CD4-positive, alpha-beta T cell treated with Interleukin-4 for 1 hour (primary cell): ENCODE data around the gene NBPF4.
"Not testable (repeated sequence)": the region's sequence is repeated elsewhere in the genome, so short reads cannot be mapped to it uniquely, and the experiment has no call there.

Source experiments
- DNase-seq, 2 donors: peaks; one replicate each; pipeline ENCODE4 v3.0.0-alpha.2; 2020 to 2022

The NBPF4 gene, protein sequence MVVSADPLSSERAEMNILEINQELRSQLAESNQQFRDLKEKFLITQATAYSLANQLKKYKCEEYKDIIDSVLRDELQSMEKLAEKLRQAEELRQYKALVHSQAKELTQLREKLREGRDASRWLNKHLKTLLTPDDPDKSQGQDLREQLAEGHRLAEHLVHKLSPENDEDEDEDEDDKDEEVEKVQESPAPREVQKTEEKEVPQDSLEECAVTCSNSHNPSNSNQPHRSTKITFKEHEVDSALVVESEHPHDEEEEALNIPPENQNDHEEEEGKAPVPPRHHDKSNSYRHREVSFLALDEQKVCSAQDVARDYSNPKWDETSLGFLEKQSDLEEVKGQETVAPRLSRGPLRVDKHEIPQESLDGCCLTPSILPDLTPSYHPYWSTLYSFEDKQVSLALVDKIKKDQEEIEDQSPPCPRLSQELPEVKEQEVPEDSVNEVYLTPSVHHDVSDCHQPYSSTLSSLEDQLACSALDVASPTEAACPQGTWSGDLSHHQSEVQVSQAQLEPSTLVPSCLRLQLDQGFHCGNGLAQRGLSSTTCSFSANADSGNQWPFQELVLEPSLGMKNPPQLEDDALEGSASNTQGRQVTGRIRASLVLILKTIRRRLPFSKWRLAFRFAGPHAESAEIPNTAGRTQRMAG

DNA sequence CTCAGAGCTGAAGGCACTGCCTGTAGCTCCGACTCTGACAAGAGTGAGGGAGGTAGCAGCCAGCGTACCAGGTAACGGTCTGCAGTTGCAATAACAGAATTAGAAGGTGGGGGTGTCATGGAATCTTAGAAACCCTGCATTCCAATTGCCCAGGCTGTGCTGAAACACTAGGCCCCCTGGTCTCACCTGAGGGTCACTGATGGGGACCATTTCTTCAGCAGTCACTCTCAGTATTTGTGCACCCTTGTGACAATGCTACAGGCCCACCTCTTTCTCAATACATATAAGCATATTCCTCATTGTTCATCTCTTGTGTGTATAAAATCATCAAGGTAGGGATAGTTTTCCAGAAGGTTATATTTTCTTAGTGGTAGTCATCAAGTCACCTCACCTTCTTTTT is at the start of gene NBPF4:
Gene NBPF4 (minus strand): TSS at position 101 of the 400 bp plus-strand sequence. CDS start 315 bp downstream, outside the sequence.
- DNase-seq: not testable (repeated sequence)

DNA sequence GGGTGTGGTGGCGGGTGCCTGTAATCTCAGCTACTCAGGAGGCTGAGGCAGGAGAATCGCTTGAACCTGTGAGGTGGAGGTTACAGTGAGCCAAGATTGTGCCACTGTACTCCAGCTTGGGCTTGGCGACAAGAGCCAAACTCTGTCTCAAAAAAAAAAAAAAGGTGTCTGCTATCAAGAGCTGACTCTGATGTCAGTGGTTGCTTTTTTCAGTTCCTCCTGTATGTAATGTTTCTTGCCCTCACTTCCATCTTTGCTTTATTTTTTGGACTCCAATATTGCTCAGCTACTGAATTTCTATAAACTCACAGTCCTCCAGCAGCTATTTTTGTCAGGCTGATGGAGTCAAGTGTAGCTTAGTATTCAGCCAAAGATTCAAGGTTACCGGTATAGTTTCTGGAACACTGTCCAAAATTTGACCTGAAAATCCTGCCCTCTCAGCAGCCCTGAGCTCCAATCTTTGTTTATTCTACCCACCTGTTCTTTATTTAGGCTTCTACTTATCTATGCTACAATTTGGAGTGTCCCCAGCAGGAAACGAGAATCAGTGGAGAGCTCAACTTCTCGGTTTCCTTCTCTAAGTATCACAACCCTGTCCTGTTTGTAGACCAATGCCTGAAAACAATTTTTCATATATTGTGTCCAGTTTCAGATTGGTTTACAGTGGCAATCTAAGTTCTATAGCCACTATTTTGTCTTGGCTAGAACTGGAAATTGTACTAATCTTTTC is 38.8 kb upstream of the NBPF4 start:
- not testable (repeated sequence) for DNase-seq

DNA sequence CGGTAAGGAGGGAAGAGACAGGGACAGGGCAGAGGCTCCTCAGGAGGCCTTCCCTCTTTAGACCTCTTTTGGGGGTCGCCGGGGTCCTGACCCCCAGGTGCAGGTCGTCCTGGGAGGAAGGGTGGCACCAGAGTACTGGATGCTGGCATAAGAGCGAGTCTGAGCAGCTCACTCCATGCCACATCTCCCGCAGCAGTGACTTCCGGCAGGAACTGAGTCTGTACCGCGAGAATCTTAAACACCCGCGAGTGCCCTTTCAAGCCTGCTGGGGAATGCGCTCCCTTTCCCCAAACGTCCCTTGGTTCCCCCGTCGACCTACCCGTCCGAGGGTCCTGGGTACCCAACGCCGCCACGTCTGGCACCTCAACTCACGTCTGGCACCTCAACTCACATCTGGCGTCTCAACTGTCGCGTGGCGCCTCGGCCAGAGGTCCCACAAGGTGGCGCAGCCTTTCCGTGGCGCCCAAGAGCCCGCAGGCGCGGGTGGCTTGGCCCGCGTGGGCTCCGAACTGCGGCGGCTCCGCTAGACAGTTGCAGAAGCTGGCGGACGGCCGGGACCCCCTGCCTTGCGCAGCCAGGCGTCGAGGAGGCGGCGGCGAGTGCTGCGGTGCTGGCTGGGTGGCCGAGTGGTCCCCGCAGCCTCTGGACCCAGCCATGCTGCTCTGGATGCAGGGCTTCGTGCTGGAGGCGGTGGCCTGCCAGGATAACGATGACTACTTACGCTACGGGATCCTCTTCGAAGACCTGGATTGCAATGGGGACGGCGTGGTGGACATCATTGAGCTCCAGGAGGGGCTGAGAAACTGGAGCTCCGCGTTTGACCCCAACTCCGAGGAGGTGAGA is 28.8 kb upstream of the NBPF4 start:
- DNase-seq: not testable (repeated sequence)

DNA sequence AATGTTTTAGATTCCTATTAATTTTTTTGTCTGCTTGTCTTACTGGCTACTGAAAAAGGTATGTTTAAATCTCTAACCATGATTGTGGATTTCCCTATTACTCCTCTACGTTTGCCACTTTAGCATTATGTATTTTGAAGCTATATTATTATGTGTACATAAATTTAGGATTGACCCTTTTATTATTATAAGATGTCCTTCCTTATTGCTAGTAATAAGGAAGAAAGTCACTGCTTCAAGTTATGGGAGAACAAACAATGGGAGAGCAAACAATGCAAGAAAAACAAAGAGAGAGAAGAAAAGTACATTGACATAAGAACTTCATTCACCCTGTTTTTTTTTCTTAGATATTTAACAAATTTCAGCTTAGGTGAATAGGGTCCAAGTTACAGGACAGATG is 23.2 kb upstream of the NBPF4 start:
- DNase-seq: not testable (repeated sequence)

DNA sequence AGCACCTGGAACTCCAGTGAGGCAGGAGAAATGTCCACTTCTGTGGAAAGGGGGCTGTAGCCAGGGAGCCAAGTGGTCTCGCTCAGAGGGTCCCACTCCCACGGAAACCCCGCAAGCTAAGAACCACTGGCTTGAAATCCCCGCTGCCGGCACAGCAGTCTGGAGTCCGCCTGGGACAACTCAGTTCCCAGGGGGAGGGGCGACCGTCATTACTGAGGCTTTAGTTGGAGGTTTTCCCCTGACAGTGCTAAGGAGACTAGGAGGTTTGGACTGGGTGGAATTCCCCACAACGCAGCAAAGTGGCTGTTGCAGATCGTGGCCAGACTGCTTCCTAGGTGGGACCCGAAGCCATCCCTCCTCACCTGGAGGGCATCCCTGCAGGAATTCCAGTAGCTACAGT is 18.1 kb upstream of the NBPF4 start:
- not testable (repeated sequence) for DNase-seq

DNA sequence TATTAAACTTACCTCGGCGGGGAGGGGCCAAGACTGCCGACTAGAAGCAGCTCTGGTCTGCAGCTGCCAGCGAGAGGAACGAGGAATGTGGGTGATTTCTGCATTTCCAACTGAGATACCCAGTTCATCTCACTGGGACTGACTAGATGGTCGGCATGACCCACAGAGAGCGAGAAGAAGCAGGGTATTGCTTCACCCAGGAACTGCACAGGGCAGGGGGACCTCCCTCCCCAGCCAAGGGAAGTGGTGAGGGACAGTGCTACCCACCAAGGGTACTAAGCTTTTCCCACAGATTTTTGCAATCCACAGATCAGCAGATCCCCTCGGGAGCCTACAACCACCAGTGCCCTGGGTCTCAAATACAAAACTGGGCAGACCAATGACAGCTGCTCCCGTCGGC is 17.6 kb upstream of the NBPF4 start:
- not testable (repeated sequence) for DNase-seq

DNA sequence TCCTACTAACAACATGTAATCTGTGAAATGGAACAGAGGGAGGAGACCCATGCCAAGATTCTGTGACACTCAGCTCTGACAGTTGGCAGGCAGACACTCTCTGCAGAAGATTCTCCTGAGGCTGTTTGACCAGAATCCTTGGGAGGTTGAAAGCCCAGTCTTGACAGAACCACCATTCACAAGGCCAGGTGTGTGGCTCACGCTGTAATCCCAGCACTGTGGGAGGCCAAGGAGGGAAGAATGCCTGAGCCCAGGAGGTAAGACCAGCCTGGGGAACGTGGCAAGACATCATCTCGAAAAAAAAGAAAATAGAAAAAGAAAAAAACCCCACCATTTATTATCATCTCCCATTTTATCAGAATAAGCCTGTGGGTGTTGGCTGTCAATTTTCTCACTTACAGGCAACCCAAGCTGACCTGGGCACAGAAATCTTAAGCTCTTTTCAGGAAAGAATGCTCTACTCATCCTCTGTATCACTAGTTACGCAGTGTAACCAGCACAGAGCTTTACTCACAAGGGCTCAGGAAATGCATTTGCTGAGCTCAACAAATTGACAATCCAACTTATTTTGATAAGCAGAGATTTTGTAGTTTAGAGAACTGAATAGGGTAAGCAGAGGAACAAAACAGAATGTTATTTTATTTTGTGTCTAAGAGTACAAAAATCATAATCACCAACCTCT is 16.8 kb upstream of the NBPF4 start:
- not testable (repeated sequence) for DNase-seq

DNA sequence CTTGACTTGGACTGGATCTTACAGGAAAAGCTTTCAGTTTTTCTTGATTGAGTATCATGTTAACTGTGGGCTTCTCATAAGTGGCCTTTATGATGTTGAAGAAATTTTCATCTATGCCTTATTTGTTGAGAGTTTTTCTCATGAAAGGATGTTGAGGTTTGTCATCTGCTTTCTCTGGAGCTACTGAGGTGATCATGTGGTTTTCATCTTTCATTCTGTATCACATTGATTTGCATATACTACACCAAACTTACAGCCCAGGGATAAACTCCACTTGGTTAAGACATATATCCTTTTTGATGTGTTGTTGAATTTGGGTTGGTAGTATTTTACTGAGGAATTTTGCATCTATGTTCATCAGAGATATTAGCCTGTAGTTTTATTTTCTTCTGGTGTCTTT is 11.6 kb upstream of the NBPF4 start:
- not testable (repeated sequence) for DNase-seq

DNA sequence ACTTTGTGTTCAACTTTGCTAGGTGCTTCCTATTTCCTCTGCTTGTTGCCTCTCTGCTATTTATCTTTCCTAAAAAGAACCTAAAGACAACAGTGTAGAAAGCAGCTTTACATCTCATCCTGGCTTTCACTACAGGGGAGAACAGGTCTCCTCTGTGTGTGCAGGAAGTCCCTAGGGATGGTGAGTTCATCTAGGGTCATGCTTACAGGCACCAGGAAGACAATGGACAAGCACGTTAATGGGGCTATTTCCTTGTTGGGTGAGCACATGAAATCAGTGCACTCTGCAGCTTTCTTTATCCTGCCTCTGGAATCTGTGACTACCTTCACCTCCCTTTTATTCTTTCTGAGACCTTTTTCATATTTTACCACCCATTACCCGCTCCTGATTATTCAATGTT is 4.5 kb downstream of the NBPF4 start:
- not testable (repeated sequence) for DNase-seq

DNA sequence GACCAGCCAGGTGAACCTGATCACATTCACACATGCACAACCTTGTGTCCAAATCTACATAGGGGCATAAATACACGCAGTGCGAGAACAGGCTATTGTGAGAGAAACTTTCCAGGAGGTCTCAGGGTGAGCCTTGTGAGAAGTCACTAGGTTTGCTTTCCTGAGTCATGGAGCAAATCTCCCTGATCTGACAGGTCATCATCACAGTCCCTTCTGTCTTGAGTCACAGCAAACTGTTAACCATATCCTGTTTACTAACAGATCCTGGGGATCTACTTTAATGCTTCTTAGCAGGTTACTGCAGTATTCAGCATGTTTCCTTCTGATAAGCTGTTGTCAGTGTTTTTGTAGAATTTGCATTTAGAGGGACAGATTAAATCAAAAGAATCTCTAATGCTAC is 8.6 kb downstream of the NBPF4 start:
- not testable (repeated sequence) for DNase-seq

DNA sequence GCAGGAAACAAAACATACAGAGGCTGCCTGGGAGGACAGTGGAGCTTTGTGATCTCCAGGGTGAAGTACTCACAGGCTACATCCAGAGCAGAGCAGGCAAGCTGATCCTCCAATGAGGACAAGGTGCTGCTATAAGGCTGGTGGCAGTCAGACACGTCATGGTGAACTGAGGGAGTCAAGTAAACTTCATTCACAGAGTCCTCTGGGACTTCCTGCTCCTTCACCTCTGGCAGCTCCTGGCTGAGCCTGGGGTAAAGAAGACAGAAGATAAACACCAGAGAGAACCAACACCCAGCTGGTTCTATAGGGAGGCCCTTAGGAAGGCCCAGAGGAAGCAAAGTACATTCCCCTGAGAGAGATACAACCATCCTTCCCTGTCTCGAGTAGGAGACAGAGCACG is 11.7 kb downstream of the NBPF4 start:
- DNase-seq: not testable (repeated sequence)

DNA sequence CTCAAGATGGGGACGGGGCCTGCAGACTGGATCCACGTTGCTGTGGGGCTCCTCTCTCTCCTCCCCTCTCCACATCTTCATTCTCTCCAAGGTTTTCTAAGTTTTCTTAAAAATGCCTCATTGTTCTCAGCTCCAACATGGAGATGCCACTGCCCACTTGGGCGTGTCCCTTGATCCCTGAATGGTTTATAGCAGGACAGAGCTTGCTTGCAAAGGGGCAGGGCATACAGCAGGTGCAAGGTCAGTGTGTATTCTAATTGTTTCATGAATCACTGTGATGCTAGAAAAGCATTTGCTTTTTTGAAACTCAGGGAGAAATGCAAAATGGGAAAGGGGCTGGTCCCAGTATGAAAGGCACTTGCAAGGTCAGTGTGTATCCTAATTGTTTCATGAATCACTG is 13.9 kb downstream of the NBPF4 start:
- DNase-seq: not testable (repeated sequence)

DNA sequence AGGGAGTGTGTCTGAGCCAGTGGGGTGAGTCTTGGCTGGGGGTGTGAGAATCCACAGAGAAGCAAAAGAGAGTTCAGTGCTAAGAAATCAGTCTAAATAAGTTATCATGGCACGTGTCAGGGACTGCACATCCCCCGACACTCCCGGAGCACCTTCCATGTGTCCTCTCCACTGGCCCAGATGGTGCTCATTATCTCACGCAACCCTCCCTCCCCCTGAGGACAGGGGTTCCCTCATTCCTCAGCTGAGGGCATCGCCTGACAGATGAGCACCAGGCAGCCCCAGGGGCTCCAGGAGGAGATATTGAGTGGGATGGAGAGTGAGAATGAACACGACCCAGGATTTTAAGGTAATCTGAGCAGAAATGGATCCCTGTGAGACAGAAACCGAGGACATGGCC is 16.1 kb downstream of the NBPF4 start:
- DNase-seq: not testable (repeated sequence)

DNA sequence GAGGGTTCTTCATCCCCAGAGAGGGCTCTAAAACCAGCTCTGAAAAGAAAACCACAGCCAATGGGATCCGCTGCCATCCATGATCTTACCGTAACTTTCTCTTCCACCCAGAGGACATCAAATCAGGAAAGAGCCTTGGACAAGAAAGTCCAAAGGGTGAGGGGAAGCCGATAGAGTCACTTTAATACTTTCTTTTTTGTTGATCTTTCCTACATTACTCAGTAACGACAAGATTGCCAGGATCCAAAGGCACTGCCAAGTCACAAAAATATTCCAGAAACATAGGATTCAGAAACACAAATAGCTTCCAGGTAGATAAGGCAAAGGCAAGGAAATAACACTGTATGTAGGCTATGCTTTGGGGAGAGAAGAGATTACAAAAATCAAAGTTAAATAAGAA is 17.0 kb downstream of the NBPF4 start:
- not testable (repeated sequence) for DNase-seq

DNA sequence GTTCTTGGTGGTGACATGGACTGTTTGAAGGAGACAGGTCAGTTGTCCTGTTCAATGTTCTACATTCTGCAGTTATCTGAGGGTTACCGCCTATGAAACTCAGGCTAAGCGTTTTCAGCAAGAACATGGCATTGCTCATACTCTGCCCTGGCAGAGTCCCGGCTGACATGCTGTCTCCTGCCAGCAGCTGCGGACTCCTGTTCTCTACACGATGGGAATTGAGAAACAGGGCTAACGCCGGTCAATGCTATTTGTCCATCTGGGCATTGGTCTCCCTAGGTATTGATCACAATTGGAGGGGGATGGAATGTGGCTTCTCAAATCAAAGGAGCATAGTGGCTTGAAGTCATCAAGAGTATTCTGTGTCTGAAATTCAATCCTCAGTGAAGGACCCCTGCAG is 20.6 kb downstream of the NBPF4 start:
- not testable (repeated sequence) for DNase-seq

DNA sequence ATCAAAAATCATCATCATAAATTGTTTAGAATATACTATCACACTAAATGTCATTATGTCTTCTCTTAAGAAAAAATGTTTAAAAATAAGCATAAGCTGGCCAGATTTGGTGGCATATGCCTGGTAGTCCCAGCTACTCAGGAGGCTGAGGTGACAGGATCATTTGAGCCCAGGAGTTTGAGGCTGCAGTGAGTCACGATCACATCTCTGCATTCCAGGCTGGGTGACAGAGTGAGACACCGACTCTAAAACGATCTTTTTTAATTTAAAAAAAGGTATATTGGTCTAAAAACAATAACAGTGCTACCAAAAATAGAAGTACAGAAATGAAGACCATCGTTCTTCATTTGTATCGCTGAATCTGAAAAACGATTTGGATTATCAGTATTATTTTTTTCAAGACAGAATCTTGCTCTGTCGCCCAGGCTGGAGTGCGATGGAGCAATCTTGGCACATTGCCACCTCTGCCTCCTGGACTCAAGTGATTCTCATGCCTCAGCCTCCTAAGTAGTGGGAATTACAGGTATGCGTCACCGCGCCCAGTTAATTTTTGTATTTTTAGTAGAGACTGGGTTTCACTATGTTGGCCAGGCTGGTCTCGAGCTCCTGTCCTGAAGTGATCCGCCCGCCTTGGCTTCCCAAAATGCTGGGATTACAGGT is 26.2 kb downstream of the NBPF4 start:
- not testable (repeated sequence) for DNase-seq

DNA sequence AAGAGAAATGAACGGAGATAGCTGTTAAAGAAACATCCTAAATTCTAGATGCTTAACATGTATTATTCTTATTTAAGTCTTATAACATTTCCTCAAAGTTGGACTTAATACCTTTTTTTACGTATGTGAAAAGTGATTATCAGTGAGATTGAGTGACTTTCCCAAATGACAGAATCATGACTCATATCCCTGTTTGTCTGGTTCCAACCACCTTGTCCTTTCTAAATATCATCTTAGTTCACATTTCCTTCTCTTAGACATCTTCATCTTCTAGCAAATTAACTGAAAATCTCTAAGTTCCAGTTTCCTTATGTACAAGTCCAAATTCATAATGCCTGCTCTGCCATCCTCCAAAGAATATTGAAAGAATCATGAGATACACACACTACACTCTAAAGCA is 26.9 kb downstream of the NBPF4 start:
- DNase-seq: not testable (repeated sequence)

DNA sequence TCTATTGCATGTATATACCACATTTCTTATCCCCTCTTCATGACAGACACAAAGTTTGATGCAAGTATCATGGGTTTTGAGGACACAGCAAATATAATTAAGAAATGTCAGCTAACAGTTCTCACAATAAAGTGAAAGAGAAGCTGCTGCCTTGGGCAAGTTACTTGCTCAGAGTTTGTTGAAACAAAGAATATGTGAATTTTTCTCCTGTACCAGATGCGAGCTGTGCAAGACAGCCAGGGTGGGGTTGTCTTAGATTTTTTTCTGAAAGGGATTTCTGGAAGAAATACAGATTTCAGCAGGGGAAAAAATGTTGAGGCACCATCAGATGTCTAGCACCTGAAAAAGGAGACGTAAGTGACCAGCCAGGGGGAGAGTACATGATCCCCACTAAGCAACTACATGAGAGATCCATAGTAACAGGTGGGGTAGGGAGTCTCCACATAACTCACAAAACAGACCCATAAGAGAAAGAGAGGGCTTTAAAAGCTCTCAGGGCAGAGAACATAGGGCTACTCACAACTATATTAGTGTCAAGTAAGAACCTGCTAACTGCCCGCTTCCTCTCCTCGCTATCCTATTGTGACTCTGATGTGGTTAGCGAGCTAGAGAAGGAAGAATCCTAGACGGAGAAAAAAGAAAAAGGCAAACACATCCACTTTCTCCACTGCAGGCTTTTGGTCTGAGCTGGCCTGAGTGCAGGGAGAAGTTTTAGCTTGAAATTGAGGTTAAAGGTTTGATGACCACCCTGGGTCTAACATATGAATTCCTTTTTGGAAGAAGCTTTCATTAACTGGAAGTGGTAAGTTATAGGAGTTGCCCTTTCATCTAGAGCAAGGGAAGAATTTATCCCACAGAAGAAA is 27.6 kb downstream of the NBPF4 start:
- not testable (repeated sequence) for DNase-seq

DNA sequence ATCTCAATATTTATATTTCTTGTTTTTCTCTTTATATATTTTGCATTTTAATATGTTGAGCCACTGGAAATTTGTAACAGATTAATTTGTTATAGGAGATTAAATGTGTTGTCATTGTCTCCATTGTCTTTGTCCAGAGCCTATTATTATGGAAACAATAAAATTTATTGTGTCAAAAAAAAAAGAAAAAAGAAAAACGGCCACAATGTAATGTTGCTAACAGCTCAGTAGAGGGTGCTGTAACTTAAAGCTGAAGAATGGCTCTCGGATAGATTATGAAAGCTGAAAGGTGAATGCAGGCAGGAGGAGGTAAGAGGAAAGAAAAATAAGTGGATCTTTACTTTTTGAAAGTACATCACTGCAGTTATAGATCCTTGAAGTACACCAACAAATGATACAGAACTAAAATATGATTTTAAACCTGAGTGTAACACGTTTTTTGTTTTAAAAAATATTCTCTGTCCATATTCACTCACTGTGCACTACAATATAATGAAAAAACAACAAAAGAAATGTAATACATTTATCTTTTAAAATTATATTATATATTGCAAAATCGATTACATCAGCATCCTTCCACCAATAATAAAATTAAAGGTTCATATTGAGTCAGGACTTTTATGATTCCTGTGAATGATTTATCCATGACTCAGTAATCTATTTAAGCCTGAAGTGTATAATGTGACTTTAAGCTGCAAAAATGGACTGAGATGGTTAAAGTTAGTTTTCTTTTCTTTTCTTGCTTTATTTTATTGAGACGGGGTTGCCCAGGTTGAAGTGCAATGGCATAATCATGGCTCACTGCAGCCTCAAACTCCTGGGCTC is 29.0 kb downstream of the NBPF4 start:
- DNase-seq: peak in 1 of 2 donors; percentile 42
